Liver (tissue), 9 donors: Measurements from ENCODE around the gene GRAMD2A. TPM values are rescaled to one million over a fixed set of nuclear protein-coding genes. Genes with fewer than 3 reads are reported as not detected.
A peak's percentile ranks its signal among the peaks of the same experiment; 100 is the strongest.

Experiments
- DNase-seq: peaks from one replicate; pipeline ENCODE4 v3.0.0-alpha.2; 2017; ENCODE audit warnings: low spot score
- H3K27ac ChIP-seq, 2 donors: one replicate each; pipeline ENCODE4 v1.7.0; 2013; ENCODE audit warnings: inconsistent platforms in 2 of 2, low read length in 2 of 2, control low read depth in 1 of 2, low read depth in 1 of 2, mild to moderate bottlenecking in 1 of 2
- H3K27me3 ChIP-seq, 4 donors: one replicate each; pipeline versions ENCODE4 v1.6.1 to v1.7.0; 2013; ENCODE audit warnings: low read length in 3 of 4, inconsistent platforms in 1 of 4, mild to moderate bottlenecking in 1 of 4, moderate library complexity in 1 of 4; ENCODE audit not compliant: control insufficient read depth in 4 of 4, insufficient read depth in 4 of 4
- H3K36me3 ChIP-seq, 4 donors: one replicate each; pipeline versions ENCODE4 v1.6.1 to v1.7.0; 2013; ENCODE audit warnings: low read length in 3 of 4, mild to moderate bottlenecking in 3 of 4, low read depth in 1 of 4, moderate library complexity in 1 of 4; ENCODE audit not compliant: control insufficient read depth in 4 of 4, insufficient read depth in 3 of 4
- H3K4me1 ChIP-seq, 4 donors: one replicate each; pipeline versions ENCODE4 v1.6.1 to v1.7.0; 2013; ENCODE audit warnings: low read length in 3 of 4, mild to moderate bottlenecking in 3 of 4, moderate library complexity in 1 of 4; ENCODE audit not compliant: control insufficient read depth in 4 of 4, insufficient read depth in 4 of 4
- H3K4me3 ChIP-seq, 3 donors: one replicate each; pipeline versions ENCODE4 v1.6.1 to v1.7.0; 2013; ENCODE audit warnings: low read length in 3 of 3, control low read depth in 1 of 3, low read depth in 1 of 3, mild to moderate bottlenecking in 1 of 3
- H3K9ac ChIP-seq, 2 donors: one replicate each; pipeline ENCODE4 v1.7.0; 2013; ENCODE audit warnings: low read length in 2 of 2, mild to moderate bottlenecking in 2 of 2, moderate library complexity in 2 of 2, control low read depth in 1 of 2, low read depth in 1 of 2
- H3K9me3 ChIP-seq, 4 donors: one replicate each; pipeline versions ENCODE4 v1.6.1 to v1.7.0; 2013; ENCODE audit warnings: low read length in 3 of 4; ENCODE audit not compliant: control insufficient read depth in 4 of 4
- ATF3 ChIP-seq: IDR thresholded peaks from 2 replicates; pipeline ENCODE4 v1.6.1; 2016; ENCODE audit warnings: antibody characterized with exemption
- EGR1 ChIP-seq, 2 donors: IDR thresholded peaks; 2 replicates each; pipeline ENCODE4 v1.6.1; 2016 to 2018; ENCODE audit warnings: antibody characterized with exemption in 2 of 2, low read depth in 2 of 2
- FOXA1 ChIP-seq: IDR thresholded peaks from 2 replicates; pipeline ENCODE4 v1.6.1; 2016; ENCODE audit warnings: antibody characterized with exemption
- FOXA2 ChIP-seq: IDR thresholded peaks from 2 replicates; pipeline ENCODE4 v1.6.1; 2016; ENCODE audit warnings: antibody characterized with exemption
- GABPA ChIP-seq, 2 donors: IDR thresholded peaks in 1 of 2; conservative IDR thresholded peaks in 1 of 2; 2 replicates each; pipeline ENCODE4 v1.6.1; 2016; ENCODE audit warnings: antibody characterized with exemption in 2 of 2, mild to moderate bottlenecking in 1 of 2, moderate library complexity in 1 of 2
- HNF4A ChIP-seq, 2 donors: conservative IDR thresholded peaks; 2 replicates each; pipeline ENCODE4 v1.6.1; 2016; ENCODE audit warnings: antibody characterized with exemption in 2 of 2, mild to moderate bottlenecking in 2 of 2
- HNF4G ChIP-seq: IDR thresholded peaks from 2 replicates; pipeline ENCODE4 v1.6.1; 2016; ENCODE audit warnings: antibody characterized with exemption
- JUND ChIP-seq, 2 donors: IDR thresholded peaks; 2 replicates each; pipeline ENCODE4 v1.6.1; 2016; ENCODE audit warnings: antibody characterized with exemption in 2 of 2
- MAX ChIP-seq: IDR thresholded peaks from 2 replicates; pipeline ENCODE4 v1.6.1; 2016; ENCODE audit warnings: antibody characterized with exemption
- NR2F2 ChIP-seq: IDR thresholded peaks from 2 replicates; pipeline ENCODE4 v1.6.1; 2016; ENCODE audit warnings: antibody characterized with exemption
- RAD21 ChIP-seq, 2 donors: IDR thresholded peaks; 2 replicates each; pipeline ENCODE4 v1.6.1; 2016; ENCODE audit warnings: antibody characterized with exemption in 2 of 2, mild to moderate bottlenecking in 2 of 2
- REST ChIP-seq: IDR thresholded peaks from 2 replicates; pipeline ENCODE4 v1.6.1; 2016; ENCODE audit warnings: antibody characterized with exemption, mild to moderate bottlenecking
- RXRA ChIP-seq, 2 donors: IDR thresholded peaks; 2 replicates each; pipeline ENCODE4 v1.6.1; 2017 to 2018; ENCODE audit warnings: antibody characterized with exemption in 2 of 2, mild to moderate bottlenecking in 1 of 2
- SP1 ChIP-seq: IDR thresholded peaks from 2 replicates; pipeline ENCODE4 v1.6.1; 2018; ENCODE audit warnings: antibody characterized with exemption, mild to moderate bottlenecking
- TAF1 ChIP-seq: conservative IDR thresholded peaks from 2 replicates; pipeline ENCODE4 v1.6.1; 2016; ENCODE audit warnings: antibody characterized with exemption, mild to moderate bottlenecking
- YY1 ChIP-seq: IDR thresholded peaks from 2 replicates; pipeline ENCODE4 v1.6.1; 2016; ENCODE audit warnings: antibody characterized with exemption, mild to moderate bottlenecking
- WGBS: extraction: QIAGEN DNeasy Blood & Tissue Kit; methylation state at CpG from one replicate; pipeline ENCODE4 v1.1.7; 2013; 5-methylcytosine and 5-hydroxymethylcytosine counted together
- polyA plus RNA-seq, 2 donors: library from polyadenylated mRNA; stranded (reverse) in 1 of 2; unstranded in 1 of 2; fragments of 200-250 nt in 1 of 2; fragments of >200 nt in 1 of 2; fragmentation: Nextera tagmentation in 1 of 2; extraction: Ambion mirVana in 1 of 2; gene quantifications; one replicate each; pipeline versions ENCODE4 v1.2.1 to v1.2.3, GENCODE V29; 2013 to 2015
- total RNA-seq, 2 donors: library from RNA; depleted of rRNA; stranded (reverse); fragments of >200 nt; gene quantifications; one replicate each; pipeline ENCODE4 v1.2.3, GENCODE V29; 2014
- TF ChIP-seq, protein P1 (sequence below): fragments of 150-350 bp; IDR thresholded peaks from 2 replicates; pipeline ENCODE4 v1.5.1; 2017; ENCODE audit warnings: improper control_type of control experiment, low read depth, low read length; ENCODE audit not compliant: missing input control
- TF ChIP-seq, protein P2 (sequence below): IDR thresholded peaks from 2 replicates; pipeline ENCODE4 v1.6.1; 2016; ENCODE audit warnings: antibody characterized with exemption
- donor health status: healthy.
- donor health status: healthy.
- donor health status: healthy.
- donor health status: healthy.
- donor health status: healthy.

GRAMD2A gene
- total and polyA plus RNA-seq, 4 donors = not detected

DNA sequence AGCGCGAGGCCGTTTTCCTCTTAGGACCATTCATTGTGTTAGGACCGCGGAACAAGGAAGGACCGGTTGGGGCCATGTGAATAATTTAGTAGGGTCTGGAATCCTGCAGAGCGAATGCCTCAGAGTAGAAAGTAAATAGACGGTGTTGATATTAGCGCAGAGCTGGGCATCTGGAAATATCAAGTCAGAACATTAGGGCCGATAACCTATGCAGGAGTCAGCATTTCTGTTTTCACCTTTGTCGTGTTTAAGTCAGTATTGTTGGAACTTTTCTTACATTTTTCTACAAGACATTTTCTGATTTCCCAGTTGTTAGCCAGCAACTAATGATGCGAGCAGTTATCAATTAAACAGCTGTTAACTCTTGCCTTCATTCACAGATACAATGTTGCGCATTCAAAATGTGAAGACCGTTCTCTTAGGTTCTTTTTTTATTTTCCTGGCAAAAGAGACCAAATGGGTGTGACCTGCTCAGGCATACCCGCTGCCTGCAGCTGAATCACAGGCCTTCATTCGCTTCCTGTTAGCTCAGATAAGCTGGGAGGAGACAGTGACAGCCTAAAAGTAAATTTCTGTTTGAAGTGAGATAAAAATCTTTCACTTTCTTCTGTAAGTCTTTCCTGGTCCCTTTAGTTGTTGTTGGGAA is 34.4 kb upstream of the GRAMD2A start:
- H3K27ac ChIP-seq = peak overlapping the region; percentile 90 to 93
- H3K36me3 ChIP-seq = no peaks in the 10 kb centered on the region
- no peaks in the 10 kb centered on the region for H3K27me3 ChIP-seq
- H3K9ac ChIP-seq = peak overlapping the region in 1 of 2 donors; percentile 28
- H3K9me3 ChIP-seq = no peaks in the 10 kb centered on the region
- TF ChIP-seq HNF4G (no peak), FOXA2 (peak; percentile 9)
- DNase-seq = no peak
- peaks cover 2 to 20% (median 14%) of the 10 kb centered on the region in 4 donors for H3K4me1 ChIP-seq
- H3K4me3 ChIP-seq = peak overlapping the region; percentile 65 to 83 (median 74)
- WGBS = 20% methylated on average over 16 of the region's 16 CpGs

- H3K4me3 ChIP-seq = peak within 1 kb of the TSS; percentile 65 to 83 (median 75)
- 1% methylated on average over 67 of the region's 67 CpGs for WGBS
- no peaks in the 10 kb centered on the region for H3K36me3 ChIP-seq
- no peaks in the 10 kb centered on the region for H3K27me3 ChIP-seq
- H3K4me1 ChIP-seq = peaks cover 4 to 20% (median 14%) of the 10 kb centered on the region in 4 donors
- peak within 1 kb of the TSS; percentile 49 to 56 for H3K9ac ChIP-seq
- H3K27ac ChIP-seq = peak within 1 kb of the TSS; percentile 90 to 93
- no peaks in the 10 kb centered on the region for H3K9me3 ChIP-seq
- peak; percentile 24 for TF ChIP-seq REST
- TF ChIP-seq JUND (IDR thresholded peaks at IDR 0.05) = no peak
- no peak for TF ChIP-seq ATF3
- TF ChIP-seq HNF4G = no peak
- TF ChIP-seq YY1 = no peak
- no peak for TF ChIP-seq NR2F2
- TF ChIP-seq, protein P1, sequence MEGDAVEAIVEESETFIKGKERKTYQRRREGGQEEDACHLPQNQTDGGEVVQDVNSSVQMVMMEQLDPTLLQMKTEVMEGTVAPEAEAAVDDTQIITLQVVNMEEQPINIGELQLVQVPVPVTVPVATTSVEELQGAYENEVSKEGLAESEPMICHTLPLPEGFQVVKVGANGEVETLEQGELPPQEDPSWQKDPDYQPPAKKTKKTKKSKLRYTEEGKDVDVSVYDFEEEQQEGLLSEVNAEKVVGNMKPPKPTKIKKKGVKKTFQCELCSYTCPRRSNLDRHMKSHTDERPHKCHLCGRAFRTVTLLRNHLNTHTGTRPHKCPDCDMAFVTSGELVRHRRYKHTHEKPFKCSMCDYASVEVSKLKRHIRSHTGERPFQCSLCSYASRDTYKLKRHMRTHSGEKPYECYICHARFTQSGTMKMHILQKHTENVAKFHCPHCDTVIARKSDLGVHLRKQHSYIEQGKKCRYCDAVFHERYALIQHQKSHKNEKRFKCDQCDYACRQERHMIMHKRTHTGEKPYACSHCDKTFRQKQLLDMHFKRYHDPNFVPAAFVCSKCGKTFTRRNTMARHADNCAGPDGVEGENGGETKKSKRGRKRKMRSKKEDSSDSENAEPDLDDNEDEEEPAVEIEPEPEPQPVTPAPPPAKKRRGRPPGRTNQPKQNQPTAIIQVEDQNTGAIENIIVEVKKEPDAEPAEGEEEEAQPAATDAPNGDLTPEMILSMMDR = no peak
- TF ChIP-seq HNF4A (conservative IDR thresholded peaks at IDR 0.05) = no peak
- TF ChIP-seq GABPA (IDR thresholded peaks at IDR 0.05 in 1 of 2, conservative IDR thresholded peaks at IDR 0.05 in 1 of 2) = peak in 1 of 2 donors; percentile 20
- peak in 1 of 2 donors; percentile 28 for TF ChIP-seq RXRA (IDR thresholded peaks at IDR 0.05)
- TF ChIP-seq EGR1 (IDR thresholded peaks at IDR 0.05; ENCODE audit: low read depth in 2 of 2) = no peak
- TF ChIP-seq SP1 = peak; percentile 41
- TF ChIP-seq FOXA1 = peak; percentile 33
- TF ChIP-seq, protein P2, sequence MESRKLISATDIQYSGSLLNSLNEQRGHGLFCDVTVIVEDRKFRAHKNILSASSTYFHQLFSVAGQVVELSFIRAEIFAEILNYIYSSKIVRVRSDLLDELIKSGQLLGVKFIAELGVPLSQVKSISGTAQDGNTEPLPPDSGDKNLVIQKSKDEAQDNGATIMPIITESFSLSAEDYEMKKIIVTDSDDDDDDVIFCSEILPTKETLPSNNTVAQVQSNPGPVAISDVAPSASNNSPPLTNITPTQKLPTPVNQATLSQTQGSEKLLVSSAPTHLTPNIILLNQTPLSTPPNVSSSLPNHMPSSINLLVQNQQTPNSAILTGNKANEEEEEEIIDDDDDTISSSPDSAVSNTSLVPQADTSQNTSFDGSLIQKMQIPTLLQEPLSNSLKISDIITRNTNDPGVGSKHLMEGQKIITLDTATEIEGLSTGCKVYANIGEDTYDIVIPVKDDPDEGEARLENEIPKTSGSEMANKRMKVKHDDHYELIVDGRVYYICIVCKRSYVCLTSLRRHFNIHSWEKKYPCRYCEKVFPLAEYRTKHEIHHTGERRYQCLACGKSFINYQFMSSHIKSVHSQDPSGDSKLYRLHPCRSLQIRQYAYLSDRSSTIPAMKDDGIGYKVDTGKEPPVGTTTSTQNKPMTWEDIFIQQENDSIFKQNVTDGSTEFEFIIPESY = no peak
- TF ChIP-seq RAD21 (IDR thresholded peaks at IDR 0.05) = no peak
- TF ChIP-seq MAX = no peak
- TF ChIP-seq FOXA2 = no peak
- TF ChIP-seq TAF1 = no peak
- DNase-seq = peak; percentile 64
These were observed 33.7 kb upstream of the GRAMD2A start, which contains the start of gene PKM for GRCh38 chr15:72231066-72231832. PKM (minus strand) TSS chr15:72231190; CDS start chr15:72219097, 12,093 bp downstream.
